HG02840 (cell line): ENCODE measurements around the gene RCSD1.

Experiments
- ATAC-seq: cut with Tn5 transposase; IDR thresholded peaks from one replicate; pipeline ENCODE4 v1.9.1; 2021; ENCODE audit warnings: mild to moderate bottlenecking, moderate library complexity, moderate number of reproducible peaks; ENCODE audit not compliant: unreplicated experiment, low FRiP score

The RCSD1 gene

GRCh38 chr1:167683226-167683625, 53.2 kb downstream of the RCSD1 start:
- no peak for ATAC-seq

GRCh38 chr1:167683641-167684502, 53.8 kb downstream of the RCSD1 start:
- ATAC-seq: no peak

- no peak for ATAC-seq
Measured at GRCh38 chr1:167685844-167686243, 55.8 kb downstream of the RCSD1 start.

- no peak for ATAC-seq
Measured at GRCh38 chr1:167687919-167688519, 58.0 kb downstream of the RCSD1 start.

GRCh38 chr1:167689567-167689920, 59.5 kb downstream of the RCSD1 start:
- ATAC-seq: no peak

GRCh38 chr1:167690053-167690452, 60.0 kb downstream of the RCSD1 start:
- no peak for ATAC-seq

GRCh38 chr1:167693425-167694045, 63.5 kb downstream of the RCSD1 start:
- ATAC-seq: no peak

GRCh38 chr1:167694691-167695090, 64.7 kb downstream of the RCSD1 start:
- no peak for ATAC-seq

- no peak for ATAC-seq
Measured at GRCh38 chr1:167695147-167695546, 65.1 kb downstream of the RCSD1 start.

- no peak for ATAC-seq
Measured at GRCh38 chr1:167695756-167696561, 65.9 kb downstream of the RCSD1 start.

GRCh38 chr1:167697667-167698141, 67.7 kb downstream of the RCSD1 start:
- no peak for ATAC-seq

GRCh38 chr1:167698313-167698712, 68.3 kb downstream of the RCSD1 start:
- ATAC-seq: no peak

GRCh38 chr1:167701510-167701909, 71.5 kb downstream of the RCSD1 start:
- no peak for ATAC-seq

- no peak for ATAC-seq
Measured at GRCh38 chr1:167703557-167703956, 73.5 kb downstream of the RCSD1 start.

- ATAC-seq: no peak
Measured at GRCh38 chr1:167704715-167705114, 74.7 kb downstream of the RCSD1 start.

- no peak for ATAC-seq
Measured at GRCh38 chr1:167705250-167705649, 75.2 kb downstream of the RCSD1 start.

GRCh38 chr1:167706363-167706762, 76.3 kb downstream of the RCSD1 start:
- no peak for ATAC-seq

GRCh38 chr1:167706931-167707877, 77.2 kb downstream of the RCSD1 start:
- peak; percentile 42 for ATAC-seq

GRCh38 chr1:167707942-167708341, 77.9 kb downstream of the RCSD1 start:
- ATAC-seq: no peak
